ENCODE results near the gene OTOP3.

OTOP3 gene

DNA sequence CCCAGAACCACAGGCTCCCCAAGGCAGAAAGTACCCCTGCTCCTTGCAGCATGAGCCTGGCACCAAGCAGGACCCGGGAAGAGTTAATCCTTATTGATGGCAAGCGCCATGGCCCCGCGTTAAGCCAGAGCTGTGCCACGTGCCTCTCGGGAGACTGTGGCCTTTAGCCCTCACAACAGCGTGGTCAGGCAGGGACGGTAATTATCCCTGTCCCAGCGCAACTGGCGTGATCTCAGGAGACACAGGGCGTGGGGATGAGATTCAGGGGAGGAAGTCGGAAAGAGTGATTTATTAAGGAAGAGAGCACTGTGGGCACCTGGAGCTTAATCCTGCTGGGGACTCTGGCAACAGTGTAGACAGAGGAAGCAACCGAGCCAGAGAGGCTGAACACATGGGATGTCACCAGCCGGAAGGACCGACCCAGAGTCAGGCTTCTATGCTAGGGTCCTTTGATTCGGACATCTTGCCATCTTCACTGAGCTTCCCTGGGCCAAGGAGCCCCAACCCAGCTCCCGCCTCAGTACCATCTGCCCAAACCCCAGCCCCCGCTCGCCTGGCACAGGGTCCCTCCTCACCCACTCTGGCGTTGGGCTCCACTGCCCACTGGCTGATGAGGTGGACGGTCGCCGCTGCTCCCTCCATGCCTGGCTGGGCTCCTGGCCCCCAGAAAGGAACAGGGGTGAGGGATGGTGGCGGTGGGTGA lies 16.9 kb downstream of the OTOP3 start:
- TF ChIP-seq, protein P1, sequence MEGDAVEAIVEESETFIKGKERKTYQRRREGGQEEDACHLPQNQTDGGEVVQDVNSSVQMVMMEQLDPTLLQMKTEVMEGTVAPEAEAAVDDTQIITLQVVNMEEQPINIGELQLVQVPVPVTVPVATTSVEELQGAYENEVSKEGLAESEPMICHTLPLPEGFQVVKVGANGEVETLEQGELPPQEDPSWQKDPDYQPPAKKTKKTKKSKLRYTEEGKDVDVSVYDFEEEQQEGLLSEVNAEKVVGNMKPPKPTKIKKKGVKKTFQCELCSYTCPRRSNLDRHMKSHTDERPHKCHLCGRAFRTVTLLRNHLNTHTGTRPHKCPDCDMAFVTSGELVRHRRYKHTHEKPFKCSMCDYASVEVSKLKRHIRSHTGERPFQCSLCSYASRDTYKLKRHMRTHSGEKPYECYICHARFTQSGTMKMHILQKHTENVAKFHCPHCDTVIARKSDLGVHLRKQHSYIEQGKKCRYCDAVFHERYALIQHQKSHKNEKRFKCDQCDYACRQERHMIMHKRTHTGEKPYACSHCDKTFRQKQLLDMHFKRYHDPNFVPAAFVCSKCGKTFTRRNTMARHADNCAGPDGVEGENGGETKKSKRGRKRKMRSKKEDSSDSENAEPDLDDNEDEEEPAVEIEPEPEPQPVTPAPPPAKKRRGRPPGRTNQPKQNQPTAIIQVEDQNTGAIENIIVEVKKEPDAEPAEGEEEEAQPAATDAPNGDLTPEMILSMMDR (IDR thresholded peaks at IDR 0.05), result no peak
- no peak overlapping the region for H3K4me3 ChIP-seq (ENCODE audit: low read depth in 1 of 2, low read length in 1 of 2)

DNA sequence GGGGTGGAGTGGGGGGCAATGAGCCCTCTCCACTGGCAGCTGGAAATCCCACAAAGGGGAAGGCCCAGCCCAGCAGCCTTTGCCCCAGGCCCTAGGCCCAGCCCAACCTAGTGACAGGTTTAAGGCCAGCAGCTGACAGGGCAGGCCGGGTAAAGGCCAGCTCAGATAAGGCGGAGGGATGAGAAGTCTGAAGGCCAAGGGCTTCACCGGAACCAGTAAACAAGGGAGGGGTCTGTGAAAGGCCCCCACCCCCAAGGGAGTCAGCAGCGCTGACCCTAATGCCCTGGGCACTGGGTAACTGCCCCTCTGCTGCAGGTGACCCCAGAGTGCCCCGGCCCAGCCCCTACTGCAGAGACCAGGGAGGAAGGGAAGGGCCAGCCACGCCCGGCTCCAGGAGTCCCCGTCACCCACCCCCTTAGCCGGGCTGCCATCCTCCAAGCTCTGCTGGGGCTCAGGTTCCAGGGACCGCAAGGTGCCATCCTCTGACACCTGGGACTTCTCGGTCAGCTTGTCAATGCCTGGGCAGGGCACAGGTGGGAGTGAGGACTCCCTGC lies 17.5 kb downstream of the OTOP3 start:
- TF ChIP-seq, protein P1 (IDR thresholded peaks at IDR 0.05), result no peak
- Histone ChIP-seq H3K4me3 (ENCODE audit: low read depth in 1 of 2, low read length in 1 of 2) (no peak overlapping the region), H3K9me3 (peaks cover 7% of the 10 kb centered on the region), H3K4me1 (ENCODE audit: control insufficient read depth in 1 of 2, insufficient read depth in 1 of 2, low read depth in 1 of 2, low read length in 1 of 2) (no peaks in the 10 kb centered on the region), H3K27me3 (peaks cover 46% of the 10 kb centered on the region), H3K36me3 (no peaks in the 10 kb centered on the region), H3K27ac (no peak overlapping the region)

More for the DNA sequence above, 16.9 kb downstream of the OTOP3 start:
- Histone ChIP-seq H3K27me3 (peaks cover 44% of the 10 kb centered on the region), H3K36me3 (no peaks in the 10 kb centered on the region), H3K27ac (no peak overlapping the region), H3K9me3 (peaks cover 7% of the 10 kb centered on the region), H3K4me1 (ENCODE audit: control insufficient read depth in 1 of 2, insufficient read depth in 1 of 2, low read depth in 1 of 2, low read length in 1 of 2) (no peaks in the 10 kb centered on the region)

DNA sequence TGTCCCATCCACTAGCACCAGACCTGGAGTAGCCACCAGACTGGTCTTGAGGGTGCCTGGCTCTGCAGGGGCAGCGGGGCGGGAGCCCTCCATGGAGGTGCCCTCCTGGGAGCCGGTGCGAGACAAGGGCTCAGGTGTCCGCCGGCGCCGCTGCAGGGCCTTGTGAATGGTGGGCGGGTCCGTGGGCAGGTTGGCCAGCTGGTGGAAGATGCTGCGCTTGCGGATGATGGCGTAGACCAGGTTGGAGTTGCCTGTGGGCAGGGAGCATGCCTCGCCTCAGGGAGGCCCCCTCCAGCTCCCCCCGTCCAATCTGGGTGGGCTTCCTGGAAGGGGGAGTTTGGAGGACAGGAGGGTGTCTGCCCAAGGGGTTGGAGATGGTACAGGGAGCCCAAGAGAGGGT lies 18.4 kb downstream of the OTOP3 start:
- Histone ChIP-seq H3K27ac (no peak overlapping the region), H3K36me3 (no peaks in the 10 kb centered on the region), H3K9me3 (peaks cover 7% of the 10 kb centered on the region), H3K27me3 (peaks cover 45% of the 10 kb centered on the region), H3K4me1 (ENCODE audit: control insufficient read depth in 1 of 2, insufficient read depth in 1 of 2, low read depth in 1 of 2, low read length in 1 of 2) (no peaks in the 10 kb centered on the region), H3K4me3 (ENCODE audit: low read depth in 1 of 2, low read length in 1 of 2) (no peak overlapping the region)
- TF ChIP-seq, protein P1 (IDR thresholded peaks at IDR 0.05), result no peak

DNA sequence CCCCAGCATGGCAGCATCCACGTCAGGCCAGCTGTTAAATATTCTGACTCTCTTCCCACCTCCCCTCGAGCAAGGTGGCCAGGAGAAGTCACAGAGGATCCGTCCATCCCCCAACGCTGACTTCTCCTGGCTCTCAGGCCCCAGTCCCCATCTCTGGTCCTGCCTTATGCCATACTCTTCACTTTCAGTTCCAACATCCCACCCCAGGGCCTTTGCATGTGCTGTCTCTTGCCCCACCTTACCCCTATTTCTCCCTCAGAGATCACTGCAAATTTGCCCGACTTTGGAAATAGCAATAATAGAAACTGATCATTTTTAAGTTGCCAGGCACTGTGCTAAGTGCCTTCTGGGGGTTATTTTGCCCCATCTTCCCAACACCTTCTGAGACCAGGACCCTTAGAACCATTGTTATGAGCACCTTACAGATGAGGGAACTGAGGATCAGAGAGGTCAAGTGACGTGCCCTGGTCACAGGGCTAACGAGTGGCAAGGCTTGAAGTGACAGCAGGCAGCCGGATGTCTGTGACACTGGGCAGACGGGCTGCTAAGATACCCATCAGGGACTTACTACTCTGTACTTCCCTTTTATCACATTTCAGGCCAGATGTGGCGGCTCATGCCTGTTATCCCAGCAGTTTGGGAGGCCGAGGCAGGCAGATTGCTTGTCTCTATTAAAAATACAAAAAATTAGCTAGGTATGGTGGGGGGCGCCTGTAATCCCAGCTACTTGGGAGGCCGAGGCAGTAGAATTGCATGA lies 19.1 kb downstream of the OTOP3 start:
- Histone ChIP-seq H3K36me3 (no peaks in the 10 kb centered on the region), H3K27ac (no peak overlapping the region), H3K27me3 (peaks cover 45% of the 10 kb centered on the region), H3K4me1 (ENCODE audit: control insufficient read depth in 1 of 2, insufficient read depth in 1 of 2, low read depth in 1 of 2, low read length in 1 of 2) (no peaks in the 10 kb centered on the region), H3K9me3 (peaks cover 7% of the 10 kb centered on the region), H3K4me3 (ENCODE audit: low read depth in 1 of 2, low read length in 1 of 2) (no peak overlapping the region)
- TF ChIP-seq, protein P1 (IDR thresholded peaks at IDR 0.05), result no peak

DNA sequence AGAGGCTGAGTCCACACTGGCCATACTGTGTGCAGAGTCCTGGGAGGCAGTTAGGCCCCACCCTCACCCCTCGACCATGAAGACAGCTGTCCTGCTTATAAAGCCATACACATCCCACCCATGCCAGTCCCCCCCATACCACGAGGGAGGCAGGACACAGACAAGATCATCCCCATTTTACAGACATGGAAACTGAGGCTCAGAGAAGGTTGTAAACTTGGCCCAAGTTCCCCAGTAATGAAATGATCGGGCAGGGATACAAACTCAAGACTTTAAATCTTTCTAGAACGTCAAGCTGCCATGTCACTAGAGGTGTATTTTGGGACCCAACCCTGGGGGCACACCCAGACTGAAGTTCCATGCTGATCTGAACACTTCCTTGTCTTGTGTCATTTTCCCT lies 20.4 kb downstream of the OTOP3 start:
- H3K4me1 ChIP-seq (ENCODE audit: control insufficient read depth in 1 of 2, insufficient read depth in 1 of 2, low read depth in 1 of 2, low read length in 1 of 2), result no peaks in the 10 kb centered on the region
- TF ChIP-seq, protein P1 (IDR thresholded peaks at IDR 0.05), result no peak
- no peak overlapping the region for H3K27ac ChIP-seq
- H3K27me3 ChIP-seq, result peaks cover 53% of the 10 kb centered on the region
- peaks cover 7% of the 10 kb centered on the region for H3K9me3 ChIP-seq
- H3K36me3 ChIP-seq, result no peaks in the 10 kb centered on the region
- no peak overlapping the region for H3K4me3 ChIP-seq (ENCODE audit: low read depth in 1 of 2, low read length in 1 of 2)

All from neutrophil (primary cell).